GM21737 (cell line): ENCODE data around the gene DCP1A.

ENCODE experiments used
- ATAC-seq: cut with Tn5 transposase; IDR thresholded peaks from one replicate; pipeline ENCODE4 v1.9.1; 2021; ENCODE audit warnings: mild to moderate bottlenecking, moderate library complexity; ENCODE audit not compliant: unreplicated experiment

Gene DCP1A

GRCh38 chr3:53250881-53251605 is 96.3 kb downstream of the DCP1A start:
- ATAC-seq = no peak

- no peak for ATAC-seq
Observed at GRCh38 chr3:53250453-53250852, 96.9 kb downstream of the DCP1A start.

GRCh38 chr3:53248161-53248560 is 99.2 kb downstream of the DCP1A start:
- ATAC-seq = no peak

GRCh38 chr3:53247619-53248018 is 99.7 kb downstream of the DCP1A start:
- no peak for ATAC-seq

GRCh38 chr3:53244271-53244670 is 103.1 kb downstream of the DCP1A start:
- ATAC-seq = no peak

GRCh38 chr3:53243785-53244184 is 103.6 kb downstream of the DCP1A start:
- no peak for ATAC-seq

GRCh38 chr3:53243165-53243564 is 104.2 kb downstream of the DCP1A start:
- ATAC-seq = no peak

GRCh38 chr3:53242642-53243041 is 104.7 kb downstream of the DCP1A start:
- no peak for ATAC-seq

- ATAC-seq = no peak
Observed at GRCh38 chr3:53242155-53242554, 105.2 kb downstream of the DCP1A start.

GRCh38 chr3:53240989-53241972 is 106.1 kb downstream of the DCP1A start:
- no peak for ATAC-seq

- no peak for ATAC-seq
Observed at GRCh38 chr3:53239800-53240199, 107.5 kb downstream of the DCP1A start.

- no peak for ATAC-seq
Observed at GRCh38 chr3:53238886-53239285, 108.5 kb downstream of the DCP1A start.

- no peak for ATAC-seq
Observed at GRCh38 chr3:53238051-53238850, 109.1 kb downstream of the DCP1A start.

GRCh38 chr3:53236112-53236841 is 111.1 kb downstream of the DCP1A start:
- ATAC-seq = no peak

GRCh38 chr3:53235545-53235944 is 111.8 kb downstream of the DCP1A start:
- ATAC-seq = no peak

- no peak for ATAC-seq
Observed at GRCh38 chr3:53234841-53235232, 112.5 kb downstream of the DCP1A start.

GRCh38 chr3:53234130-53234840 is 113.1 kb downstream of the DCP1A start:
- no peak for ATAC-seq
